NT2/D1 (cell line): ENCODE results near the gene PTK6.
A peak's percentile ranks its signal among the peaks of the same experiment; 100 is the strongest.
"Not testable (repeated sequence)": the region's sequence is repeated elsewhere in the genome, so short reads cannot be mapped to it uniquely, and the experiment has no call there.

Experiments
- DNase-seq: peaks from one replicate; pipeline ENCODE4 v3.0.0-alpha.2; 2011; ENCODE audit warnings: low read depth, low spot score
- H3K27me3 ChIP-seq: 2 replicates; pipeline ENCODE4 v1.6.0; 2011; ENCODE audit warnings: mild to moderate bottlenecking; ENCODE audit not compliant: insufficient read length, insufficient read depth
- H3K36me3 ChIP-seq: 2 replicates; pipeline ENCODE4 v1.6.1; 2011; ENCODE audit warnings: mild to moderate bottlenecking, low read length, mixed read lengths; ENCODE audit not compliant: insufficient read depth, insufficient read length
- H3K4me1 ChIP-seq: 2 replicates; pipeline ENCODE4 v1.5.1; 2011; ENCODE audit not compliant: insufficient read depth, insufficient read length
- H3K4me3 ChIP-seq: 2 replicates; pipeline ENCODE4 v1.5.1; 2011; ENCODE audit warnings: low read depth; ENCODE audit not compliant: insufficient read length
- H3K9ac ChIP-seq: 2 replicates; pipeline ENCODE4 v1.6.0; 2011; ENCODE audit warnings: low read depth; ENCODE audit not compliant: insufficient read length
- H3K9me3 ChIP-seq: 2 replicates; pipeline ENCODE4 v1.5.1; 2011; ENCODE audit warnings: mild to moderate bottlenecking, low read length; ENCODE audit not compliant: insufficient read depth
- SUZ12 ChIP-seq: IDR thresholded peaks from 2 replicates; pipeline ENCODE4 v1.6.1; 2011; ENCODE audit not compliant: insufficient read length, insufficient read depth; ENCODE audit errors: extremely low read depth
- YY1 ChIP-seq: IDR thresholded peaks from 2 replicates; pipeline ENCODE4 v1.6.1; 2011; ENCODE audit not compliant: insufficient read length, insufficient read depth
- ZNF274 ChIP-seq: IDR thresholded peaks from 2 replicates; pipeline ENCODE4 v1.6.1; 2011; ENCODE audit warnings: mild to moderate bottlenecking, low read depth, low read length

The PTK6 gene

GRCh38 chr20:63572788-63573646 lies 35.8 kb upstream of the PTK6 start:
- Histone ChIP-seq H3K9me3 (no peaks in the 10 kb centered on the region), H3K4me3 (peak overlapping the region; percentile 53), H3K9ac (peak overlapping the region; percentile 75), H3K36me3 (peaks cover 40% of the 10 kb centered on the region), H3K4me1 (peaks cover 18% of the 10 kb centered on the region), H3K27me3 (no peaks in the 10 kb centered on the region)
- DNase-seq, result no peak
- TF ChIP-seq SUZ12, result no peak

GRCh38 chr20:63572071-63572787 lies 35.1 kb upstream of the PTK6 start:
- H3K27me3 ChIP-seq, result no peaks in the 10 kb centered on the region
- peaks cover 48% of the 10 kb centered on the region for H3K36me3 ChIP-seq
- H3K9ac ChIP-seq, result peak overlapping the region; percentile 21
- no peaks in the 10 kb centered on the region for H3K9me3 ChIP-seq
- TF ChIP-seq ZNF274, result no peak
- no peak for DNase-seq
- no peak overlapping the region for H3K4me3 ChIP-seq
- peaks cover 18% of the 10 kb centered on the region for H3K4me1 ChIP-seq

- Histone ChIP-seq H3K36me3 (peaks cover 59% of the 10 kb centered on the region), H3K4me1 (peaks cover 18% of the 10 kb centered on the region)
- H3K27me3 ChIP-seq, DNase-seq, H3K4me3 ChIP-seq, H3K9ac ChIP-seq, H3K9me3 ChIP-seq: not testable (repeated sequence)
These were observed 33.9 kb upstream of the PTK6 start for GRCh38 chr20:63571087-63571478.

GRCh38 chr20:63570281-63571086 lies 33.3 kb upstream of the PTK6 start:
- H3K9me3 ChIP-seq, result no peaks in the 10 kb centered on the region
- peaks cover 18% of the 10 kb centered on the region for H3K4me1 ChIP-seq
- H3K9ac ChIP-seq, result peak overlapping the region; percentile 6
- H3K27me3 ChIP-seq, result no peaks in the 10 kb centered on the region
- DNase-seq, result no peak
- H3K36me3 ChIP-seq, result peaks cover 65% of the 10 kb centered on the region
- H3K4me3 ChIP-seq, result no peak overlapping the region
- TF ChIP-seq ZNF274 (no peak), SUZ12 (no peak), YY1 (no peak)

GRCh38 chr20:63568986-63569949 lies 32.1 kb upstream of the PTK6 start:
- H3K9ac ChIP-seq, result peak overlapping the region; percentile 44
- no peaks in the 10 kb centered on the region for H3K9me3 ChIP-seq
- TF ChIP-seq ZNF274 (no peak), YY1 (no peak), SUZ12 (no peak)
- H3K27me3 ChIP-seq, result no peaks in the 10 kb centered on the region
- no peak overlapping the region for H3K4me3 ChIP-seq
- peaks cover 77% of the 10 kb centered on the region for H3K36me3 ChIP-seq
- DNase-seq, result no peak
- peaks cover 14% of the 10 kb centered on the region for H3K4me1 ChIP-seq

- Histone ChIP-seq H3K27me3 (no peaks in the 10 kb centered on the region), H3K4me3 (no peak overlapping the region)
These were observed 31.2 kb upstream of the PTK6 start for GRCh38 chr20:63568170-63568981.

More at GRCh38 chr20:63568170-63568981, 31.2 kb upstream of the PTK6 start:
- TF ChIP-seq ZNF274 (no peak), SUZ12 (no peak), YY1 (no peak)
- H3K4me1 ChIP-seq, result peaks cover 14% of the 10 kb centered on the region
- peaks cover 86% of the 10 kb centered on the region for H3K36me3 ChIP-seq
- DNase-seq, result no peak
- H3K9ac ChIP-seq, result peak overlapping the region; percentile 36
- no peaks in the 10 kb centered on the region for H3K9me3 ChIP-seq
